GM23338 (cell line): ENCODE results near the gene EP400. TPM values are rescaled to one million over a fixed set of nuclear protein-coding genes. Genes with fewer than 3 reads are reported as not detected.

Source experiments
- ATAC-seq: fragments of 200-7000 bp; cut with Tn5 transposase; 3 replicates; pipeline ENCODE4 v1.9.1; 2020
- DNase-seq: peaks from one replicate; pipeline ENCODE4 v3.0.0-alpha.2; 2015; ENCODE audit warnings: low spot score
- H2AFZ ChIP-seq: fragments of 200-600 bp; sonication (generic); 2 replicates; pipeline ENCODE4 v1.8.0; 2016; ENCODE audit warnings: antibody characterized with exemption, mild to moderate bottlenecking, moderate library complexity
- H3F3A ChIP-seq: fragments of 200-600 bp; sonication (generic); replicated peaks from 2 replicates; pipeline ENCODE4 v1.8.0; 2017; ENCODE audit warnings: antibody characterized with exemption, mixed run types, low read depth
- H3K27ac ChIP-seq: fragments of 200-600 bp; sonication (generic); 2 replicates; pipeline ENCODE4 v1.6.1; 2016; ENCODE audit warnings: low read depth
- H3K27me3 ChIP-seq: fragments of 200-600 bp; sonication (generic); 2 replicates; pipeline ENCODE4 v1.8.0; 2016; ENCODE audit warnings: mild to moderate bottlenecking, mixed run types, moderate library complexity; ENCODE audit not compliant: insufficient read depth
- H3K36me3 ChIP-seq: fragments of 200-600 bp; sonication (generic); 2 replicates; pipeline ENCODE4 v1.8.0; 2016; ENCODE audit warnings: mild to moderate bottlenecking; ENCODE audit not compliant: insufficient read depth
- H3K4me1 ChIP-seq: fragments of 200-600 bp; sonication (generic); 2 replicates; pipeline ENCODE4 v1.8.0; 2016; ENCODE audit warnings: mild to moderate bottlenecking, moderate library complexity; ENCODE audit not compliant: insufficient read depth
- H3K4me2 ChIP-seq: fragments of 200-600 bp; sonication (generic); 2 replicates; pipeline ENCODE4 v1.7.1; 2017; ENCODE audit warnings: mixed run types
- H3K4me3 ChIP-seq: fragments of 200-600 bp; sonication (generic); 2 replicates; pipeline ENCODE4 v1.6.1; 2016; ENCODE audit warnings: mixed run types
- H3K79me2 ChIP-seq: fragments of 200-600 bp; sonication (generic); replicated peaks from 2 replicates; pipeline ENCODE4 v1.8.0; 2017; ENCODE audit warnings: mild to moderate bottlenecking; ENCODE audit not compliant: insufficient read depth
- H3K9me2 ChIP-seq: fragments of 200-600 bp; sonication (generic); 2 replicates; pipeline ENCODE4 v1.8.0; 2017; ENCODE audit not compliant: insufficient read depth
- H4K20me1 ChIP-seq: fragments of 200-600 bp; sonication (generic); replicated peaks from 2 replicates; pipeline ENCODE4 v1.8.0; 2017; ENCODE audit warnings: mild to moderate bottlenecking; ENCODE audit not compliant: insufficient read depth
- H3K27ac Mint-ChIP-seq: 2 replicates; pipeline ENCODE4 v1.8.0; 2020; ENCODE audit warnings: inconsistent platforms, mild to moderate bottlenecking, moderate library complexity, mixed read lengths
- H3K27me3 Mint-ChIP-seq: 3 replicates; pipeline ENCODE4 v1.8.0; 2022; ENCODE audit warnings: low read depth, mild to moderate bottlenecking, moderate library complexity, mixed read lengths, inconsistent platforms; ENCODE audit not compliant: insufficient read depth, poor library complexity
- H3K36me3 Mint-ChIP-seq: 3 replicates; pipeline ENCODE4 v1.8.0; 2021; ENCODE audit warnings: low read depth, mild to moderate bottlenecking, inconsistent platforms, moderate library complexity, mixed read lengths
- H3K4me1 Mint-ChIP-seq: 3 replicates; pipeline ENCODE4 v1.8.0; 2020; ENCODE audit warnings: mild to moderate bottlenecking, inconsistent platforms, mixed read lengths
- H3K4me3 Mint-ChIP-seq: 3 replicates; pipeline ENCODE4 v1.8.0; 2021; ENCODE audit warnings: moderate library complexity, mild to moderate bottlenecking, inconsistent platforms, mixed read lengths
- H3K9me3 Mint-ChIP-seq: 3 replicates; pipeline ENCODE4 v1.8.0; 2020; ENCODE audit warnings: moderate library complexity, mild to moderate bottlenecking, inconsistent platforms, mixed read lengths
- CREB1 ChIP-seq: fragments of 250-450 bp; sonication (Bioruptor Pico); IDR thresholded peaks from 2 replicates; pipeline ENCODE4 v1.5.0; 2020; ENCODE audit warnings: low read depth, mild to moderate bottlenecking, moderate library complexity
- CTCF ChIP-seq, 2 experiments: fragments of 200-600 bp in 1 of 2; sonication (generic) in 1 of 2; conservative IDR thresholded peaks; 2 replicates each; pipeline versions ENCODE4 v1.5.1 to v1.6.1; 2016 to 2017; ENCODE audit warnings: antibody characterized with exemption in 2 of 2, low read depth in 2 of 2, mild to moderate bottlenecking in 2 of 2, moderate library complexity in 1 of 2
- NANOG ChIP-seq: IDR thresholded peaks from 2 replicates; pipeline ENCODE4 v1.6.1; 2016; ENCODE audit warnings: antibody characterized with exemption, borderline replicate concordance
- ZNF331 ChIP-seq: fragments of 250-450 bp; sonication (Bioruptor Pico); IDR thresholded peaks from 2 replicates; pipeline ENCODE4 v1.5.0; 2020; ENCODE audit warnings: low read depth, mild to moderate bottlenecking, moderate library complexity
- polyA plus RNA-seq: library from polyadenylated mRNA; unstranded; fragments of >200 nt; fragmentation: Nextera tagmentation; extraction: Ambion mirVana; gene quantifications from 2 replicates; pipeline ENCODE4 v1.2.1, GENCODE V29; 2016
- total RNA-seq: library from RNA; depleted of rRNA; stranded (reverse); fragments of >200 nt; shearing (Covaris generic); gene quantifications from 2 replicates; pipeline ENCODE4 v1.2.3, GENCODE V29; 2014

Gene EP400
- total and polyA plus RNA-seq, 2 experiments from 2014 or later, result 26.3 to 57.2 TPM

- no peak overlapping the region for H3K27ac Mint-ChIP-seq
- peaks cover 29% of the 10 kb centered on the region for H3K36me3 Mint-ChIP-seq
- H3K27me3 ChIP-seq, result no peaks in the 10 kb centered on the region
- peaks cover 8% of the 10 kb centered on the region for H3K27me3 Mint-ChIP-seq
- H3K79me2 ChIP-seq, result no peaks in the 10 kb centered on the region
- no peak overlapping the region for H3K4me3 Mint-ChIP-seq
- TF ChIP-seq ZNF331 (CRISPR knock-in tag) (no peak), CTCF (conservative IDR thresholded peaks at IDR 0.05; ENCODE audit: low read depth in 2 of 2) (peak; percentile 18 to 47; a peak in 2 of 4 replicates), NANOG (no peak)
- H2AFZ ChIP-seq, result no peak overlapping the region
- no peaks in the 10 kb centered on the region for H3K36me3 ChIP-seq
- H3K4me3 ChIP-seq, result no peak overlapping the region
- H3K9me2 ChIP-seq, result no peaks in the 10 kb centered on the region
- no peak overlapping the region for H3K4me2 ChIP-seq
- H3K4me1 ChIP-seq, result no peaks in the 10 kb centered on the region
- no peaks in the 10 kb centered on the region for H3K9me3 Mint-ChIP-seq
- no peaks in the 10 kb centered on the region for H4K20me1 ChIP-seq
- H3F3A ChIP-seq, result 0 out of 2 replicates have a peak, but pooled peaks cover 2% of the 10 kb centered on the region
- H3K4me1 Mint-ChIP-seq, result no peaks in the 10 kb centered on the region; the same call in 1 of the 3 replicates
- DNase-seq (no peak), ATAC-seq (peak; percentile 21)
- H3K27ac ChIP-seq, result no peak overlapping the region
Observed at GRCh38 chr12:131915823-131916222, 33.9 kb upstream of the EP400 start.

- Histone ChIP-seq H3K27me3 (no peaks in the 10 kb centered on the region), H3K36me3 (no peaks in the 10 kb centered on the region), H3K79me2 (no peaks in the 10 kb centered on the region), H2AFZ (no peak overlapping the region), H3K4me1 (no peaks in the 10 kb centered on the region), H3K27ac (no peak overlapping the region), H3K4me2 (no peak overlapping the region), H3K4me3 (no peak overlapping the region), H3K9me2 (no peaks in the 10 kb centered on the region), H3F3A (0 out of 2 replicates have a peak, but pooled peaks cover 4% of the 10 kb centered on the region), H4K20me1 (no peaks in the 10 kb centered on the region)
- ATAC-seq, result peak; percentile 17
- H3K27ac Mint-ChIP-seq, result no peak overlapping the region
- H3K9me3 Mint-ChIP-seq, result no peaks in the 10 kb centered on the region
- H3K4me3 Mint-ChIP-seq, result no peak overlapping the region
- no peak for DNase-seq
- H3K4me1 Mint-ChIP-seq, result no peaks in the 10 kb centered on the region; the same call in 1 of the 3 replicates
- peaks cover 23% of the 10 kb centered on the region for H3K36me3 Mint-ChIP-seq
- TF ChIP-seq CREB1 (CRISPR knock-in tag) (no peak), CTCF (conservative IDR thresholded peaks at IDR 0.05; ENCODE audit: low read depth in 2 of 2) (peak in 1 of 2 experiments; percentile 33; a peak in 2 of 4 replicates)
- peaks cover 6% of the 10 kb centered on the region for H3K27me3 Mint-ChIP-seq
Observed at GRCh38 chr12:131916306-131917138, 33.2 kb upstream of the EP400 start.
